SK-N-SH (cell line): ENCODE data around the gene RBM34. TPM values are rescaled to one million over a fixed set of nuclear protein-coding genes. Genes with fewer than 3 reads are reported as not detected.

ENCODE experiments used
- CTCF ChIA-PET: fragments of 300-600, 350-600 bp; formaldehyde crosslinking; extraction: SDS; loops from one replicate; lab custom pipeline; 2021; lab: Yijun Ruan, JAX
- POLR2A ChIA-PET: fragments of 350-600 bp; sonication (Branson Sonifier 250); formaldehyde crosslinking; extraction: SDS; loops from one replicate; lab custom pipeline; 2020; ENCODE audit warnings: antibody characterized with exemption, inconsistent platforms; lab: Yijun Ruan, JAX
- DNase-seq: peaks from one replicate; pipeline ENCODE4 v3.0.0; 2012
- H2AFZ ChIP-seq: fragments of 200-600 bp; sonication (generic); 2 replicates; pipeline ENCODE4 v1.8.1; 2016; ENCODE audit warnings: antibody characterized with exemption, mild to moderate bottlenecking, low read depth
- H3F3A ChIP-seq: fragments of 200-600 bp; sonication (generic); replicated peaks from 2 replicates; pipeline ENCODE3; 2016; ENCODE audit warnings: antibody characterized with exemption, mild to moderate bottlenecking; ENCODE audit not compliant: insufficient read depth
- H3K27ac ChIP-seq, 2 experiments: fragments of 200-500 bp in 1 of 2; fragments of 200-600 bp in 1 of 2; sonication (Bioruptor generic) in 1 of 2; sonication (generic), shearing (Covaris generic) in 1 of 2; 2 replicates each; pipeline versions ENCODE4 v1.5.1 to v1.6.1; 2014 to 2016; ENCODE audit warnings: low read depth in 2 of 2, inconsistent platforms in 1 of 2, low read length in 1 of 2, mild to moderate bottlenecking in 1 of 2, mixed read lengths in 1 of 2
- H3K27me3 ChIP-seq: fragments of 200-600 bp; sonication (generic), shearing (Covaris generic); 2 replicates; pipeline ENCODE4 v1.6.1; 2016; ENCODE audit warnings: mixed run types; ENCODE audit not compliant: insufficient read depth
- H3K36me3 ChIP-seq, 2 experiments: fragments of 200-500 bp in 1 of 2; fragments of 200-600 bp in 1 of 2; sonication (Bioruptor generic) in 1 of 2; sonication (generic) in 1 of 2; replicated peaks in 1 of 2; 2 replicates each; pipeline versions ENCODE3 to v1.5.1; 2014 to 2016; ENCODE audit warnings: low read length in 1 of 2, mild to moderate bottlenecking in 1 of 2; ENCODE audit not compliant: insufficient read depth in 2 of 2, control insufficient read depth in 1 of 2
- H3K4me1 ChIP-seq, 2 experiments: fragments of 200-500 bp in 1 of 2; fragments of 200-600 bp in 1 of 2; sonication (Bioruptor generic) in 1 of 2; sonication (generic), shearing (Covaris generic) in 1 of 2; 2 replicates each; pipeline versions ENCODE4 v1.5.1 to v1.6.1; 2014 to 2016; ENCODE audit warnings: low read depth in 1 of 2, low read length in 1 of 2, mixed run types in 1 of 2; ENCODE audit not compliant: insufficient read depth in 2 of 2, control insufficient read depth in 1 of 2
- H3K4me2 ChIP-seq: fragments of 200-600 bp; sonication (generic), shearing (Covaris generic); 2 replicates; pipeline ENCODE4 v1.6.1; 2017; ENCODE audit warnings: mixed run types
- H3K4me3 ChIP-seq, 2 experiments: fragments of 200-500 bp in 1 of 2; fragments of 200-600 bp in 1 of 2; sonication (Bioruptor generic) in 1 of 2; sonication (generic), shearing (Covaris generic) in 1 of 2; 2 replicates each; pipeline versions ENCODE4 v1.5.1 to v1.8.1; 2014 to 2016; ENCODE audit warnings: low read depth in 2 of 2, inconsistent platforms in 1 of 2, low read length in 1 of 2, mild to moderate bottlenecking in 1 of 2, mixed read lengths in 1 of 2, moderate library complexity in 1 of 2
- H3K79me2 ChIP-seq: fragments of 200-600 bp; sonication (generic); 2 replicates; pipeline ENCODE4 v1.8.1; 2017; ENCODE audit warnings: mild to moderate bottlenecking; ENCODE audit not compliant: insufficient read depth
- H3K9ac ChIP-seq: fragments of 200-600 bp; sonication (generic); 2 replicates; pipeline ENCODE4 v1.6.1; 2017; ENCODE audit warnings: mixed run types
- H3K9me2 ChIP-seq: fragments of 200-600 bp; sonication (generic); 2 replicates; pipeline ENCODE4 v1.6.1; 2017; ENCODE audit warnings: mixed run types
- H3K9me3 ChIP-seq: fragments of 200-600 bp; sonication (generic); 2 replicates; pipeline ENCODE4 v1.6.1; 2017; ENCODE audit warnings: mixed run types, mild to moderate bottlenecking, moderate library complexity
- H4K20me1 ChIP-seq: fragments of 200-600 bp; sonication (generic); 2 replicates; pipeline ENCODE4 v1.6.1; 2017; ENCODE audit warnings: mild to moderate bottlenecking, mixed run types; ENCODE audit not compliant: insufficient read depth
- ELF1 ChIP-seq: IDR thresholded peaks from 2 replicates; pipeline ENCODE4 v1.4.0; 2012
- EZH2phosphoT487 ChIP-seq: fragments of 200-600 bp; sonication (generic); IDR thresholded peaks from 2 replicates; pipeline ENCODE4 v1.6.1; 2017; ENCODE audit warnings: low read depth, mixed run types, mild to moderate bottlenecking, antibody characterized with exemption, moderate library complexity, borderline replicate concordance
- FOSL2 ChIP-seq: IDR thresholded peaks from 2 replicates; pipeline ENCODE4 v1.4.0; 2012; ENCODE audit warnings: low read depth, mild to moderate bottlenecking, moderate library complexity, borderline replicate concordance
- FOXJ3 ChIP-seq: sonication (generic); formaldehyde crosslinking; IDR thresholded peaks from 2 replicates; pipeline ENCODE4 v1.5.1; 2020; ENCODE audit warnings: mild to moderate bottlenecking, missing genetic modification reagents
- GABPA ChIP-seq: IDR thresholded peaks from 2 replicates; pipeline ENCODE4 v1.4.0; 2012; ENCODE audit warnings: low read depth, mild to moderate bottlenecking
- JUND ChIP-seq: IDR thresholded peaks from 2 replicates; pipeline ENCODE4 v1.4.0; 2012
- MEF2A ChIP-seq: IDR thresholded peaks from 2 replicates; pipeline ENCODE4 v1.4.0; 2012; ENCODE audit warnings: low read depth, borderline replicate concordance
- POLR2AphosphoS5 ChIP-seq: IDR thresholded peaks from 2 replicates; pipeline ENCODE4 v1.6.1; 2012; ENCODE audit warnings: low read depth, low read length
- RAD21 ChIP-seq: IDR thresholded peaks from 2 replicates; pipeline ENCODE4 v1.6.1; 2012; ENCODE audit warnings: mild to moderate bottlenecking, low read length
- RFX5 ChIP-seq: IDR thresholded peaks from 2 replicates; pipeline ENCODE4 v1.6.1; 2012; ENCODE audit warnings: mild to moderate bottlenecking, improper control_type of control experiment, low read length
- SMC3 ChIP-seq: IDR thresholded peaks from 2 replicates; pipeline ENCODE4 v1.6.1; 2012; ENCODE audit warnings: low read depth, low read length, improper control_type of control experiment
- TAF1 ChIP-seq: IDR thresholded peaks from 2 replicates; pipeline ENCODE4 v1.6.1; 2012; ENCODE audit warnings: low read depth, mild to moderate bottlenecking, low read length, moderate library complexity, borderline replicate concordance
- TCF12 ChIP-seq: IDR thresholded peaks from 2 replicates; pipeline ENCODE4 v1.4.0; 2012
- TEAD4 ChIP-seq: IDR thresholded peaks from 2 replicates; pipeline ENCODE4 v1.4.0; 2012; ENCODE audit warnings: mild to moderate bottlenecking, borderline replicate concordance; ENCODE audit not compliant: insufficient read depth
- YY1 ChIP-seq: IDR thresholded peaks from 2 replicates; pipeline ENCODE4 v1.4.0; 2012; ENCODE audit warnings: low read depth, mild to moderate bottlenecking
- WGBS: methylation state at CpG from one replicate; pipeline ENCODE4 v1.1.6; 2017; ENCODE audit warnings: low lambda C conversion rate; 5-methylcytosine and 5-hydroxymethylcytosine counted together
- polyA plus RNA-seq, 3 experiments: library from polyadenylated mRNA; depleted of rRNA; stranded (reverse); fragments of >200 nt; gene quantifications; 2 replicates each; pipeline ENCODE4 v1.2.3, GENCODE V29; 2012
- TF ChIP-seq, protein P1 (sequence below): IDR thresholded peaks from 2 replicates; pipeline ENCODE4 v1.6.1; 2012; ENCODE audit warnings: mild to moderate bottlenecking, low read depth, low read length, moderate library complexity
- TF ChIP-seq, protein P2 (sequence below): IDR thresholded peaks from 2 replicates; pipeline ENCODE4 v1.4.0; 2012; ENCODE audit warnings: low read depth, borderline replicate concordance
- TF ChIP-seq, protein P3 (sequence below): IDR thresholded peaks from 2 replicates; pipeline ENCODE4 v1.4.0; 2012; ENCODE audit warnings: low read depth
- TF ChIP-seq, protein P4 (sequence below): fragments of 150-350 bp; IDR thresholded peaks from 2 replicates; pipeline ENCODE4 v1.6.1; 2017; ENCODE audit warnings: antibody characterized with exemption, low read length, low read depth, borderline replicate concordance
- TF ChIP-seq, protein P5 (sequence below): IDR thresholded peaks from 2 replicates; pipeline ENCODE4; 2012

Gene RBM34
- polyA plus RNA-seq, 1 of the 3 experiments (the other 2 are of a cell fraction): 39.9 TPM

DNA sequence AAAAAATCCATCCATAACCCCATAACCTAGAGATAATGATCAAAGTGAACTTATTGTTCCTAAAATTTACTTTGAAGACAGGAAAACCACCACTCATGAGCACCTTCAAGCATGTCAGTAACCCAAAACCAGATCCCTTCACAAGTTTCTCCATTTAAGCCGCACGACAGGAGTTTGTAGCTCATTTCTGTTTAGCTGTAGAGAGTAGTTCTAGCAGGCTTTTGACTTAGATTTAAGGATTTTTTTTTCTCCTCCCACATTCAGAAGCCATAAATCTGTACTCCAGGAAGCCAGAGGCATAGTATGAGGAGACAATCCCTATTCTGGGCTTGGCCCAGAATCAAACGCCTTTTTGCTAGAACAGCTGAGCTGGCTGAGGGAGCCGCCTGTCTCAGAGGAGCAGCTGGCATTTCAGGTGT lies 58.0 kb downstream of the RBM34 start:
- Histone ChIP-seq H3K9me2 (no peaks in the 10 kb centered on the region), H3K27ac (no peak overlapping the region), H3K36me3 (peaks cover 2 to 4% of the 10 kb centered on the region in 2 experiments)
- TF ChIP-seq MEF2A (no peak), TEAD4 (no peak), ELF1 (no peak), RAD21 (no peak), FOSL2 (no peak), TCF12 (no peak), FOXJ3 (CRISPR knock-in tag) (no peak), JUND (no peak), SMC3 (no peak), GABPA (no peak), RFX5 (no peak), TAF1 (no peak), POLR2AphosphoS5 (no peak), EZH2phosphoT487 (no peak), YY1 (no peak)
- TF ChIP-seq, protein P1, sequence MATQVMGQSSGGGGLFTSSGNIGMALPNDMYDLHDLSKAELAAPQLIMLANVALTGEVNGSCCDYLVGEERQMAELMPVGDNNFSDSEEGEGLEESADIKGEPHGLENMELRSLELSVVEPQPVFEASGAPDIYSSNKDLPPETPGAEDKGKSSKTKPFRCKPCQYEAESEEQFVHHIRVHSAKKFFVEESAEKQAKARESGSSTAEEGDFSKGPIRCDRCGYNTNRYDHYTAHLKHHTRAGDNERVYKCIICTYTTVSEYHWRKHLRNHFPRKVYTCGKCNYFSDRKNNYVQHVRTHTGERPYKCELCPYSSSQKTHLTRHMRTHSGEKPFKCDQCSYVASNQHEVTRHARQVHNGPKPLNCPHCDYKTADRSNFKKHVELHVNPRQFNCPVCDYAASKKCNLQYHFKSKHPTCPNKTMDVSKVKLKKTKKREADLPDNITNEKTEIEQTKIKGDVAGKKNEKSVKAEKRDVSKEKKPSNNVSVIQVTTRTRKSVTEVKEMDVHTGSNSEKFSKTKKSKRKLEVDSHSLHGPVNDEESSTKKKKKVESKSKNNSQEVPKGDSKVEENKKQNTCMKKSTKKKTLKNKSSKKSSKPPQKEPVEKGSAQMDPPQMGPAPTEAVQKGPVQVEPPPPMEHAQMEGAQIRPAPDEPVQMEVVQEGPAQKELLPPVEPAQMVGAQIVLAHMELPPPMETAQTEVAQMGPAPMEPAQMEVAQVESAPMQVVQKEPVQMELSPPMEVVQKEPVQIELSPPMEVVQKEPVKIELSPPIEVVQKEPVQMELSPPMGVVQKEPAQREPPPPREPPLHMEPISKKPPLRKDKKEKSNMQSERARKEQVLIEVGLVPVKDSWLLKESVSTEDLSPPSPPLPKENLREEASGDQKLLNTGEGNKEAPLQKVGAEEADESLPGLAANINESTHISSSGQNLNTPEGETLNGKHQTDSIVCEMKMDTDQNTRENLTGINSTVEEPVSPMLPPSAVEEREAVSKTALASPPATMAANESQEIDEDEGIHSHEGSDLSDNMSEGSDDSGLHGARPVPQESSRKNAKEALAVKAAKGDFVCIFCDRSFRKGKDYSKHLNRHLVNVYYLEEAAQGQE: no peak
- TF ChIP-seq, protein P2, sequence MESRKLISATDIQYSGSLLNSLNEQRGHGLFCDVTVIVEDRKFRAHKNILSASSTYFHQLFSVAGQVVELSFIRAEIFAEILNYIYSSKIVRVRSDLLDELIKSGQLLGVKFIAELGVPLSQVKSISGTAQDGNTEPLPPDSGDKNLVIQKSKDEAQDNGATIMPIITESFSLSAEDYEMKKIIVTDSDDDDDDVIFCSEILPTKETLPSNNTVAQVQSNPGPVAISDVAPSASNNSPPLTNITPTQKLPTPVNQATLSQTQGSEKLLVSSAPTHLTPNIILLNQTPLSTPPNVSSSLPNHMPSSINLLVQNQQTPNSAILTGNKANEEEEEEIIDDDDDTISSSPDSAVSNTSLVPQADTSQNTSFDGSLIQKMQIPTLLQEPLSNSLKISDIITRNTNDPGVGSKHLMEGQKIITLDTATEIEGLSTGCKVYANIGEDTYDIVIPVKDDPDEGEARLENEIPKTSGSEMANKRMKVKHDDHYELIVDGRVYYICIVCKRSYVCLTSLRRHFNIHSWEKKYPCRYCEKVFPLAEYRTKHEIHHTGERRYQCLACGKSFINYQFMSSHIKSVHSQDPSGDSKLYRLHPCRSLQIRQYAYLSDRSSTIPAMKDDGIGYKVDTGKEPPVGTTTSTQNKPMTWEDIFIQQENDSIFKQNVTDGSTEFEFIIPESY: no peak
- TF ChIP-seq, protein P3, sequence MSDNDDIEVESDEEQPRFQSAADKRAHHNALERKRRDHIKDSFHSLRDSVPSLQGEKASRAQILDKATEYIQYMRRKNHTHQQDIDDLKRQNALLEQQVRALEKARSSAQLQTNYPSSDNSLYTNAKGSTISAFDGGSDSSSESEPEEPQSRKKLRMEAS: no peak
- TF ChIP-seq, protein P4, sequence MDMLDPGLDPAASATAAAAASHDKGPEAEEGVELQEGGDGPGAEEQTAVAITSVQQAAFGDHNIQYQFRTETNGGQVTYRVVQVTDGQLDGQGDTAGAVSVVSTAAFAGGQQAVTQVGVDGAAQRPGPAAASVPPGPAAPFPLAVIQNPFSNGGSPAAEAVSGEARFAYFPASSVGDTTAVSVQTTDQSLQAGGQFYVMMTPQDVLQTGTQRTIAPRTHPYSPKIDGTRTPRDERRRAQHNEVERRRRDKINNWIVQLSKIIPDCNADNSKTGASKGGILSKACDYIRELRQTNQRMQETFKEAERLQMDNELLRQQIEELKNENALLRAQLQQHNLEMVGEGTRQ: no peak
- TF ChIP-seq, protein P5, sequence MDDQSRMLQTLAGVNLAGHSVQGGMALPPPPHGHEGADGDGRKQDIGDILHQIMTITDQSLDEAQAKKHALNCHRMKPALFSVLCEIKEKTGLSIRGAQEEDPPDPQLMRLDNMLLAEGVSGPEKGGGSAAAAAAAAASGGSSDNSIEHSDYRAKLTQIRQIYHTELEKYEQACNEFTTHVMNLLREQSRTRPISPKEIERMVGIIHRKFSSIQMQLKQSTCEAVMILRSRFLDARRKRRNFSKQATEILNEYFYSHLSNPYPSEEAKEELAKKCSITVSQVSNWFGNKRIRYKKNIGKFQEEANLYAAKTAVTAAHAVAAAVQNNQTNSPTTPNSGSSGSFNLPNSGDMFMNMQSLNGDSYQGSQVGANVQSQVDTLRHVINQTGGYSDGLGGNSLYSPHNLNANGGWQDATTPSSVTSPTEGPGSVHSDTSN: no peak
- TF ChIP-seq, all 33 proteins: peak for 0
- no peaks in the 10 kb centered on the region for H4K20me1 ChIP-seq
- no peak overlapping the region for H3K4me3 ChIP-seq
- no peaks in the 10 kb centered on the region for H3K79me2 ChIP-seq
- H3K27me3 ChIP-seq: no peaks in the 10 kb centered on the region
- no peak for DNase-seq
- no peak overlapping the region for H3K9ac ChIP-seq
- H2AFZ ChIP-seq: no peak overlapping the region
- H3K4me1 ChIP-seq: peaks cover 0 to 2% of the 10 kb centered on the region in 2 experiments; a peak in 1 of 4 replicates
- WGBS: 91% methylated on average over 4 of the region's 4 CpGs
- H3K9me3 ChIP-seq: no peaks in the 10 kb centered on the region
- H3F3A ChIP-seq: peaks cover 16% of the 10 kb centered on the region
- H3K4me2 ChIP-seq: no peak overlapping the region
- POLR2A ChIA-PET: no interaction called here
- CTCF ChIA-PET: interaction anchor here (1.1 to 3.5 kb wide), 9 partner anchors 9 to 603 kb away, joined by 3 to 25 read pairs (median 5); no protein-coding TSS in a partner anchor
